ENCODE results near the gene ARHGAP21. TPM values are rescaled to one million over a fixed set of nuclear protein-coding genes. Genes with fewer than 3 reads are reported as not detected.

ARHGAP21 gene
- total RNA-seq, 1 experiment from 2014 or later: 59.4 TPM

- H2BK120ac ChIP-seq (ENCODE audit: low read depth, low read length, poor library complexity, severe bottlenecking): no peak overlapping the region
- WGBS (ENCODE audit: extremely low coverage, insufficient read length, low lambda C conversion rate): no CpG with 5 or more reads among the region's 2 CpGs
- Mint-ChIP-seq H3K4me3 (no peak overlapping the region), H3K9me3 (no peaks in the 10 kb centered on the region), H3K4me1 (peaks cover 19 to 22% of the 10 kb centered on the region in 2 experiments), H3K36me3 (ENCODE audit: insufficient read depth in 1 of 3, low read depth in 3 of 3) (peaks cover 0 to 1% (median 0%) of the 10 kb centered on the region in 3 experiments; a peak in 1 of 7 replicates), H3K27me3 (ENCODE audit: low read depth) (peaks cover 2% of the 10 kb centered on the region), H3K27ac (no peak overlapping the region; a peak in 1 of 7 replicates)
- no peak for TF ChIP-seq CTCF (conservative IDR thresholded peaks at IDR 0.05)
- H2AK5ac ChIP-seq (ENCODE audit: insufficient read length, low read length): no peak overlapping the region
- H3K9ac ChIP-seq (ENCODE audit: extremely low read depth, insufficient read length, low read length): no peak overlapping the region
- H3K4me1 ChIP-seq (ENCODE audit: insufficient read depth, low read length): no peaks in the 10 kb centered on the region
- no peak overlapping the region for H2BK5ac ChIP-seq (ENCODE audit: insufficient read length, low read length)
- no peak overlapping the region for H3K4ac ChIP-seq (ENCODE audit: low read depth, low read length)
- H4K5ac ChIP-seq (ENCODE audit: insufficient read length, low read depth, low read length): no peak overlapping the region
- H3T11ph ChIP-seq (ENCODE audit: low read length): no peak overlapping the region
- H2AFZ ChIP-seq (ENCODE audit: low read length): no peak overlapping the region
- H3K23ac ChIP-seq (ENCODE audit: insufficient read length, low read depth, low read length): no peak overlapping the region
- no peak overlapping the region for H2BK12ac ChIP-seq (ENCODE audit: insufficient read length, low read depth, low read length)
- H3K27me3 ChIP-seq (ENCODE audit: insufficient read depth, low read length): no peaks in the 10 kb centered on the region
- H3K9me3 ChIP-seq (ENCODE audit: control insufficient read depth, low read depth, low read length): no peaks in the 10 kb centered on the region
- H4K8ac ChIP-seq (replicated peaks; ENCODE audit: insufficient read length, low read depth, low read length): no peak overlapping the region
- H3K56ac ChIP-seq (ENCODE audit: insufficient read length, low read depth, low read length): no peak overlapping the region
- no peak overlapping the region for H2BK15ac ChIP-seq (ENCODE audit: low read depth, low read length)
- no peak overlapping the region for H2BK20ac ChIP-seq (ENCODE audit: low read depth, low read length, poor library complexity, severe bottlenecking)
- H3K14ac ChIP-seq (ENCODE audit: insufficient read depth, low read length): no peak overlapping the region
- no peaks in the 10 kb centered on the region for H3K79me1 ChIP-seq (ENCODE audit: insufficient read depth, low read depth, low read length, poor library complexity, severe bottlenecking)
- H3K27ac ChIP-seq (ENCODE audit: insufficient read length, low read depth, low read length): no peak overlapping the region
- no peak for DNase-seq
- H3K4me2 ChIP-seq (ENCODE audit: insufficient read depth, insufficient read length, low read length): no peak overlapping the region
- no peaks in the 10 kb centered on the region for H4K20me1 ChIP-seq (ENCODE audit: control insufficient read depth, insufficient read depth, insufficient read length)
- H3K79me2 ChIP-seq (ENCODE audit: insufficient read depth, low read length): no peaks in the 10 kb centered on the region
- no peaks in the 10 kb centered on the region for H3K23me2 ChIP-seq (ENCODE audit: insufficient read length, low read depth, low read length, poor library complexity, severe bottlenecking)
- no peak overlapping the region for H3K18ac ChIP-seq (ENCODE audit: insufficient read length, low read depth, low read length)
- H4K91ac ChIP-seq (ENCODE audit: insufficient read length, low read depth, low read length): no peak overlapping the region
Measured at GRCh38 chr10:24551161-24551560, 172.5 kb downstream of the ARHGAP21 start.

Data from H9 (cell line).